Measurements from ENCODE around the gene CENPF. TPM values are rescaled to one million over a fixed set of nuclear protein-coding genes. Genes with fewer than 3 reads are reported as not detected.
A peak's percentile ranks its signal among the peaks of the same experiment; 100 is the strongest.

The CENPF gene
- total and polyA plus RNA-seq, 2 of the 13 experiments (the other 11 are each of a cell fraction or from before 2014, with no cell fraction given): 14.7 to 84.9 TPM

DNA sequence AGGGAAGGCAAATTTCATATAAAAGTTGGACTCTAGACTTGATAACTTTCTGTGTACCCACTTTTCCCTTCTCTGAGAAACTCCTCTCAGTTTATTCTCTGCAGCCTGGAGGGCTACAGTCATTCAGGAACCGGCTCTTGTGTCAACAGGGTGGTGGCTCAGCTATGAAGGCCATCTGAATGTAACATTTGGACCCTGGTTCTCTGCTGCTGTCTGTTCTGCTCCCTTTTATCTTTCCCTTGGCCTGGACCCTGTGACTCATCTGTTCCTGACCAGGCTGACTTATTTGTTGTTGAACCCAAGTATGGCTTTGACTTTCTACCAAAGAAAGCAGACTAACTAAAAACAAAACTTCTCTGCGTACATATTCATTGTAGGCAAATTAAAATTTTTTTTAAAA is 75.4 kb downstream of the CENPF start (continued):
- TF ChIP-seq, protein P1, sequence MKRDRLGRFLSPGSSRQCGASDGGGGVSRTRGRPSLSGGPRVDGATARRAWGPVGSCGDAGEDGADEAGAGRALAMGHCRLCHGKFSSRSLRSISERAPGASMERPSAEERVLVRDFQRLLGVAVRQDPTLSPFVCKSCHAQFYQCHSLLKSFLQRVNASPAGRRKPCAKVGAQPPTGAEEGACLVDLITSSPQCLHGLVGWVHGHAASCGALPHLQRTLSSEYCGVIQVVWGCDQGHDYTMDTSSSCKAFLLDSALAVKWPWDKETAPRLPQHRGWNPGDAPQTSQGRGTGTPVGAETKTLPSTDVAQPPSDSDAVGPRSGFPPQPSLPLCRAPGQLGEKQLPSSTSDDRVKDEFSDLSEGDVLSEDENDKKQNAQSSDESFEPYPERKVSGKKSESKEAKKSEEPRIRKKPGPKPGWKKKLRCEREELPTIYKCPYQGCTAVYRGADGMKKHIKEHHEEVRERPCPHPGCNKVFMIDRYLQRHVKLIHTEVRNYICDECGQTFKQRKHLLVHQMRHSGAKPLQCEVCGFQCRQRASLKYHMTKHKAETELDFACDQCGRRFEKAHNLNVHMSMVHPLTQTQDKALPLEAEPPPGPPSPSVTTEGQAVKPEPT (CRISPR knock-in tag; IDR thresholded peaks at IDR 0.05; ENCODE audit: low read depth): no peak
- no peak for TF ChIP-seq ZFP36L2 (CRISPR knock-in tag; IDR thresholded peaks at IDR 0.05)
- no peak for TF ChIP-seq FOXC1 (CRISPR knock-in tag; IDR thresholded peaks at IDR 0.05; ENCODE audit: borderline replicate concordance)
- peak; percentile 82 for TF ChIP-seq ELF3 (CRISPR knock-in tag; IDR thresholded peaks at IDR 0.05)
- TF ChIP-seq ZNF788 (CRISPR knock-in tag; IDR thresholded peaks at IDR 0.05; ENCODE audit: borderline replicate concordance): peak; percentile 52; the same call in 1 of the 2 replicates
- no peak for TF ChIP-seq ZC3H13 (CRISPR knock-in tag; IDR thresholded peaks at IDR 0.05)
- TF ChIP-seq, protein P2, sequence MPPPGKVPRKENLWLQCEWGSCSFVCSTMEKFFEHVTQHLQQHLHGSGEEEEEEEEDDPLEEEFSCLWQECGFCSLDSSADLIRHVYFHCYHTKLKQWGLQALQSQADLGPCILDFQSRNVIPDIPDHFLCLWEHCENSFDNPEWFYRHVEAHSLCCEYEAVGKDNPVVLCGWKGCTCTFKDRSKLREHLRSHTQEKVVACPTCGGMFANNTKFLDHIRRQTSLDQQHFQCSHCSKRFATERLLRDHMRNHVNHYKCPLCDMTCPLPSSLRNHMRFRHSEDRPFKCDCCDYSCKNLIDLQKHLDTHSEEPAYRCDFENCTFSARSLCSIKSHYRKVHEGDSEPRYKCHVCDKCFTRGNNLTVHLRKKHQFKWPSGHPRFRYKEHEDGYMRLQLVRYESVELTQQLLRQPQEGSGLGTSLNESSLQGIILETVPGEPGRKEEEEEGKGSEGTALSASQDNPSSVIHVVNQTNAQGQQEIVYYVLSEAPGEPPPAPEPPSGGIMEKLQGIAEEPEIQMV (CRISPR knock-in tag; IDR thresholded peaks at IDR 0.05; ENCODE audit: low read depth): no peak
- TF ChIP-seq ZNF337 (CRISPR knock-in tag; IDR thresholded peaks at IDR 0.05; ENCODE audit: borderline replicate concordance, low read depth): 0 out of 2 replicates have a peak, but pooled peaks have one; percentile 49
- TF ChIP-seq ZNF326 (CRISPR knock-in tag; IDR thresholded peaks at IDR 0.05; ENCODE audit: borderline replicate concordance): no peak
- TF ChIP-seq, protein P3, sequence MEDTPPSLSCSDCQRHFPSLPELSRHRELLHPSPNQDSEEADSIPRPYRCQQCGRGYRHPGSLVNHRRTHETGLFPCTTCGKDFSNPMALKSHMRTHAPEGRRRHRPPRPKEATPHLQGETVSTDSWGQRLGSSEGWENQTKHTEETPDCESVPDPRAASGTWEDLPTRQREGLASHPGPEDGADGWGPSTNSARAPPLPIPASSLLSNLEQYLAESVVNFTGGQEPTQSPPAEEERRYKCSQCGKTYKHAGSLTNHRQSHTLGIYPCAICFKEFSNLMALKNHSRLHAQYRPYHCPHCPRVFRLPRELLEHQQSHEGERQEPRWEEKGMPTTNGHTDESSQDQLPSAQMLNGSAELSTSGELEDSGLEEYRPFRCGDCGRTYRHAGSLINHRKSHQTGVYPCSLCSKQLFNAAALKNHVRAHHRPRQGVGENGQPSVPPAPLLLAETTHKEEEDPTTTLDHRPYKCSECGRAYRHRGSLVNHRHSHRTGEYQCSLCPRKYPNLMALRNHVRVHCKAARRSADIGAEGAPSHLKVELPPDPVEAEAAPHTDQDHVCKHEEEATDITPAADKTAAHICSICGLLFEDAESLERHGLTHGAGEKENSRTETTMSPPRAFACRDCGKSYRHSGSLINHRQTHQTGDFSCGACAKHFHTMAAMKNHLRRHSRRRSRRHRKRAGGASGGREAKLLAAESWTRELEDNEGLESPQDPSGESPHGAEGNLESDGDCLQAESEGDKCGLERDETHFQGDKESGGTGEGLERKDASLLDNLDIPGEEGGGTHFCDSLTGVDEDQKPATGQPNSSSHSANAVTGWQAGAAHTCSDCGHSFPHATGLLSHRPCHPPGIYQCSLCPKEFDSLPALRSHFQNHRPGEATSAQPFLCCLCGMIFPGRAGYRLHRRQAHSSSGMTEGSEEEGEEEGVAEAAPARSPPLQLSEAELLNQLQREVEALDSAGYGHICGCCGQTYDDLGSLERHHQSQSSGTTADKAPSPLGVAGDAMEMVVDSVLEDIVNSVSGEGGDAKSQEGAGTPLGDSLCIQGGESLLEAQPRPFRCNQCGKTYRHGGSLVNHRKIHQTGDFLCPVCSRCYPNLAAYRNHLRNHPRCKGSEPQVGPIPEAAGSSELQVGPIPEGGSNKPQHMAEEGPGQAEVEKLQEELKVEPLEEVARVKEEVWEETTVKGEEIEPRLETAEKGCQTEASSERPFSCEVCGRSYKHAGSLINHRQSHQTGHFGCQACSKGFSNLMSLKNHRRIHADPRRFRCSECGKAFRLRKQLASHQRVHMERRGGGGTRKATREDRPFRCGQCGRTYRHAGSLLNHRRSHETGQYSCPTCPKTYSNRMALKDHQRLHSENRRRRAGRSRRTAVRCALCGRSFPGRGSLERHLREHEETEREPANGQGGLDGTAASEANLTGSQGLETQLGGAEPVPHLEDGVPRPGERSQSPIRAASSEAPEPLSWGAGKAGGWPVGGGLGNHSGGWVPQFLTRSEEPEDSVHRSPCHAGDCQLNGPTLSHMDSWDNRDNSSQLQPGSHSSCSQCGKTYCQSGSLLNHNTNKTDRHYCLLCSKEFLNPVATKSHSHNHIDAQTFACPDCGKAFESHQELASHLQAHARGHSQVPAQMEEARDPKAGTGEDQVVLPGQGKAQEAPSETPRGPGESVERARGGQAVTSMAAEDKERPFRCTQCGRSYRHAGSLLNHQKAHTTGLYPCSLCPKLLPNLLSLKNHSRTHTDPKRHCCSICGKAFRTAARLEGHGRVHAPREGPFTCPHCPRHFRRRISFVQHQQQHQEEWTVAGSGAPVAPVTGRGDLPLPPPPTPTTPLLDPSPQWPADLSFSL (CRISPR knock-in tag; IDR thresholded peaks at IDR 0.05): no peak
- TF ChIP-seq, protein P4, sequence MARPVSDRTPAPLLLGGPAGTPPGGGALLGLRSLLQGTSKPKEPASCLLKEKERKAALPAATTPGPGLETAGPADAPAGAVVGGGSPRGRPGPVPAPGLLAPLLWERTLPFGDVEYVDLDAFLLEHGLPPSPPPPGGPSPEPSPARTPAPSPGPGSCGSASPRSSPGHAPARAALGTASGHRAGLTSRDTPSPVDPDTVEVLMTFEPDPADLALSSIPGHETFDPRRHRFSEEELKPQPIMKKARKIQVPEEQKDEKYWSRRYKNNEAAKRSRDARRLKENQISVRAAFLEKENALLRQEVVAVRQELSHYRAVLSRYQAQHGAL (CRISPR knock-in tag; IDR thresholded peaks at IDR 0.05; ENCODE audit: not compliant biosample characterization): no peak
- no peak for TF ChIP-seq ZNF782 (CRISPR knock-in tag; IDR thresholded peaks at IDR 0.05; ENCODE audit: borderline replicate concordance)
- no peak for TF ChIP-seq ZNF75D (CRISPR knock-in tag; IDR thresholded peaks at IDR 0.05; ENCODE audit: borderline replicate concordance)
- no peak for TF ChIP-seq ZBTB25 (CRISPR knock-in tag; IDR thresholded peaks at IDR 0.05)
- no peak for TF ChIP-seq NCOA1 (CRISPR knock-in tag; IDR thresholded peaks at IDR 0.05)
- no peak for TF ChIP-seq ZFP90 (CRISPR knock-in tag; IDR thresholded peaks at IDR 0.05; ENCODE audit: borderline replicate concordance)
- peak; percentile 66; the same call in 1 of the 2 replicates for TF ChIP-seq NR2F6 (IDR thresholded peaks at IDR 0.05)
- peak; percentile 74 for TF ChIP-seq NR2F6 (CRISPR knock-in tag; IDR thresholded peaks at IDR 0.05)
- TF ChIP-seq HDAC2 (CRISPR knock-in tag; IDR thresholded peaks at IDR 0.05): peak; percentile 79
- peak; percentile 60 for TF ChIP-seq XRCC5 (optimal IDR thresholded peaks at IDR 0.05; ENCODE audit: low read length)
